HG03095 (cell line): ENCODE measurements around the gene ACAT2.
"Not testable (repeated sequence)": the region's sequence is repeated elsewhere in the genome, so short reads cannot be mapped to it uniquely, and the experiment has no call there.

Source experiments
- ATAC-seq: cut with Tn5 transposase; IDR thresholded peaks from one replicate; pipeline ENCODE4 v1.9.1; 2021; ENCODE audit warnings: moderate library complexity; ENCODE audit not compliant: unreplicated experiment

ACAT2 gene

GRCh38 chr6:159806021-159806458 is 44.2 kb downstream of the ACAT2 start:
- no peak for ATAC-seq

DNA sequence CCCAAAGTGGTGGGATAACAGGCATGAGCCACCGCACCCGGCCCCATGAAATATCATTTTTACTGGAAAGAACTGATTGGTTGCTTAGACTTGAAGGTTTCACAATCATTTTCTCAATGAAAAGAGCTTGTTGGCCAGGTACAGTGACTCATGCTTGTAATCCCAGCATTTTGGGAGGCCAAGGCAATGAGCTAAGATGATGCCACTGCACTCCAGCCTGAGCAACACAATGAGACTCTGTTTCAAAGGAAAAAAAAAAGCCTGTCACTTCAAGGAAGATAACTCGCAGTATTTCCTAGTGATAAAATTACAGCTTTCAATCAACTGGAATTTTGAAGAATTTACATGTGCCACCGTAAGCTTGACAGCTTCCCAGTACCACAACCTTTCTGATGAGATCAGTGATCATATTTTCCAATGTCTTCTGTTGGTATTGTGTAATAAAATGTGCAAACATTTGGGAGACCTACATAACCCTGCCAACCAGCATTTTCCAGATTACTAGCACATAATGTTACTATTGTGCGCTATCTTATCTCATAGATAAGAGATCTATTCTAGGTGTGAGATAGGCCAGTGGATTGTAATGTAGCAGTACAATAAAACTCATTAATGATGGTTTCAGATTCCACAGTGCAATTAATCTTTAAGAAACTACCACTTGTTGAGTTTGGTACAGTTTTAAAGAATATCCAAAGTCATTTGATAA is 45.5 kb downstream of the ACAT2 start:
- no peak for ATAC-seq

DNA sequence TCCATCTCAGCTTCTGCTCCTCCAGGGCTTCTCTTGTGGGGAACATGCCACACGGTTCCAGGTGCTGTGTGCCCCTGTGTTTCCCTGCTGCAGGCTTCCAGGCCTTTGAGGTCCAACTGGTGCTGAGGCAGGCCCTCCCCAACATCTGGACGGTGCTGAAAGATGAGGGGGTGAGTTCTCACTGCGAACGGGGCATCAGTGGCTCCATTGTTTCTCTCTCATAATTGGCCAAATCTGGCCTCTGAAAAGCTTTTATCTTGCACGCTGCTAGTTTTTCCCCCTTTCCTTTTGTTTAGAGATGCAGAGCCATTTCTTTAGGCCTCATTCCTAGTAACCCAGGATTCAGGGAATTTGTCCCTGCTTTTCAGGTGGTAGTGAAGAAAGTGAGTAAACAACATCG is 46.8 kb downstream of the ACAT2 start:
- ATAC-seq = no peak

DNA sequence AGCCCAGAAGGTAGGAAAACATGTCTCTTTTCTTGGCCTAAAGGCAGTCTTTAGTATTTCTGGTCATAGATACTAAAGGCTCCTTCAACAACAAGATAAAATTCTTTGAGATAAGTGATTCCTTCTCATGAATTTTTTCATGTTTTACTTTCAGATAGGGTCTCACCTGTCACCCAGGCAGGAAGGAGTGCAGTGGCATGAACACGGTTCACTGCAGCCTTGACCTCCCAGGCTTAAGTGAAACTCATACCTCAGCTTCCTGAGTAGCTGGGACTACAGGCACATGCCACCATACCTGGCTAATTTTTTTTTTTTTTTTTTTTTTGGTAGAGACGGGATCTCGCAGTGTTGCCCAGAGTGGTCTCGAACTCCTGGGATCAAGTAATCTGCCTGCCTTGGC is 47.3 kb downstream of the ACAT2 start:
- no peak for ATAC-seq

DNA sequence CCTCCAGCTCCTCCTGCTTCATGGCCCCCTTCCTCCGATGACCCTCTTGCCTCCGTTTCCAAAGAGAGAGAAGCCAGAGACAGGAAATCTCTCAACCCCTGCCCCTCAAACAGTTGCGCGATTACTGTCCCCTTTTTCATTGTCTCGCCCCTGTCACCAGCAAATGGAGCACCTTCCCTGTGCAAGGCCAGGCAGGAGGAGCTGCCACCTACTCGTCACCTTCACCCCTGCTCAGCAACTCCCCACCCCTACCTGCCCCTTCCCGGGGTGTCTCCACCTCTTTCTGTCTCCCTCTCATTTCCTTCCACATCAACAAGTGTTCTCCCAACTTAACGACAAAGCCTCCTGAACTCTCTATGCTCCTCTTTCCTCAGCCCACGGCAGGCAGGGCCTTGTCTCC is 51.9 kb downstream of the ACAT2 start:
- ATAC-seq = no peak

DNA sequence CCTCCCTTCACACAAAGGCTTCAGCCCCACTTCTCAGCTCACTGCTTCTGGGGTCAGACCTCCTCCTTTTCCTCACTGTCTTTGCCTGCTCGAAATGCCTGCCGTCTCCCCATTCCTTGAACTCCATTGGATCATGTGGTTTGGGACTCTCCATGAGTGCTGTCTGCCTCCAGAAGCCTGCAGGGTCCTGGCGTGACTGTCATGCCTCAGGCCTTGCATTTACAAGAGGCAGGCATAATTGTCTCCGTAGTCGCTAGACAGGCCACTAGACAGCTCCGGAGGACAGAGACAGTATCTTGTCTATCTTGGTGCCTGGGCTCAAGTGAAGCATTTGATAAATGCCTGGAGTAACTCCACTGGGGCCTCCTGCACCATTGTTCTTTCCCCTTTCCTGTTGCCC is 53.6 kb downstream of the ACAT2 start:
- ATAC-seq = no peak

DNA sequence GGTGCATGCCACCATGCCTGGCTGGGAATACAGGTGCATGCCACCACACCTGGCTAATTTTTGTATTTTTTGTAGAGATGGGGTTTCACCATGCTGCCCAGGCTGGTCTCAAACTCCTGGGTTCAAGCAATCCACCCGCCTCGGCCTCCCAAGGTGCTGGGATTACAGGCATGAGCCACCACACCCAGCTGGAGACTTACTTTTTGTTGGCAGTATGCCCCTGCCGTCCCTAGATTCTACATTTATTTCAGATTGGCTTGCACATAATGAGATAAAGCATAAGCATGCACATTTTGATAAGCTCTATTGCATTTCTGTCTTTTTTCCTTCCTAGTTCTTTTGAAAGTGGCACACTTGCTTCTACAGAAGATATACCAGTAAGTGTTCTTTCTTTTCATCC is 54.9 kb downstream of the ACAT2 start:
- ATAC-seq = not testable (repeated sequence)

DNA sequence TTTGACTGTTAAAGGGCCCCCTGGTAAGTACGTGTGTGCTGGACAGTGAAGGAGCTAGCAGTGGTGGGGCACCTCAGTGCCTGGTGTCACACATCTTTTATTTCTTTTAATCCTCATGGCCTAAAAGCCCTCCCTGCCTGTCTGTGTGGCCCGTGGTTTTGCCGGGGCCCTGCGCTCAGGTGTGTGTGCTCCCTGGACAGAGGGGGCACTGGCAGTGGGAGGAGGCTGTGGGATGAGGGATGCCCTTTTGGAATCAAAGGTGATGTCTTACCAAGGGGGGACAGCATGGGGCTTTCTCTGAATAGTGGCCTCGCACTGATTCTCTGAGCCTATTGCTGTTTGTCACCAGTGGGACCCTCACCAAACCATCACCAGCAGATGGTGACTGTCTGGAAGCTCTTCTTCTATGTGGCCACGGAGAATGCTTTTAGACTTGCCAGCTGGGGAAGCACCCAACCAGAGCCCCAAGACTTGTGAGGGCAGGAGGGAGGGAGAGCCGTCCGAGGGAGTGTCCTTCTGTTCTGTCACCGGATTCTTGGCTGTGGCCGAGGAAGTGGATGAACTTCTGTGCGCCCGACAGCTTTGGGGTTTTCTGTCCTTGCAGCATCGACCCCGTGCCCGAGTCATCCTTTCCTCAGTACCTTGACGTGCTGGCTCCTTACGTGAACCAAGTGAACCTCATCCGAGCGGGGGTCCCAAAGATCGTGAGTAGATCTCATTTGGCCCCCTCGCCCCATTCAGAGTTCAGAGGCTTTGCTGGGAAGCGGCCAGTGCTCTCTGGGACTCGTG is 56.3 kb downstream of the ACAT2 start:
- ATAC-seq = no peak

GRCh38 chr6:159819098-159819497 is 57.3 kb downstream of the ACAT2 start:
- no peak for ATAC-seq

DNA sequence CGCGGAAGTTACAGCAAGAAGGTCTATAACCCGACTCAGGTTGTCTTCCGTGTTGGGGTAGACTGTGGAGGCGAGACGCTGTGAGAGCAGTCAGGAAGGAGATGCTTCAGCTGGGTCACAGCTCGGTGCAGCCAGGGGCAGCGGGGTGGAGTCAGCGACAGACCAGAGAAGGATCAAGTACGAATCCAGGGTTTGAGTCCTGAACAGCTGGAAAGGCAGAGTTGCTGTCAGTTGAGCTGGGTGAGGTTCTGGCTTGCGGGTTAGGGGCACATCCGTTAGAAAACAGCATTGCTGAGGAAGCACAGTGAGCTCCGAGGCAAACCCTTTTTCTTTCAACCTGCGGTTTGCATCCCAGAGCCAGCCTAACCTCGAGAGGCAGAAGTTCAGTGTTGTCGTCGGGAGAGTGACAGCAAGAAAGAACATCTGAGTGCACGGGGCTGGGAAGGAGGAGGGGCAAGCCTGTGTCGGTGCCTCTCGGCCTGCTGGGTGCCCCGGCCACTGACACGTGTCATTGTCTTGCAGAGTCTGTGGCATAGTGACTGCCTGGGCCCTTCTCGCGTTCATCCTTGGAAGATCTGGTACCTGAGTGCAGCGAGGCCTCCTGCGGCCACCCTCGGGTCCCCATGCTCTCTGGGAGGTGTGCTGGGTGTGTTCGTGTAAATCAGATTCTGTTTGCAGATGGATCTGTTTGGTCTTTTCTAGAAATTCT is 58.2 kb downstream of the ACAT2 start:
- no peak for ATAC-seq

- ATAC-seq = no peak
Observed at GRCh38 chr6:159821122-159821521, 59.3 kb downstream of the ACAT2 start.

DNA sequence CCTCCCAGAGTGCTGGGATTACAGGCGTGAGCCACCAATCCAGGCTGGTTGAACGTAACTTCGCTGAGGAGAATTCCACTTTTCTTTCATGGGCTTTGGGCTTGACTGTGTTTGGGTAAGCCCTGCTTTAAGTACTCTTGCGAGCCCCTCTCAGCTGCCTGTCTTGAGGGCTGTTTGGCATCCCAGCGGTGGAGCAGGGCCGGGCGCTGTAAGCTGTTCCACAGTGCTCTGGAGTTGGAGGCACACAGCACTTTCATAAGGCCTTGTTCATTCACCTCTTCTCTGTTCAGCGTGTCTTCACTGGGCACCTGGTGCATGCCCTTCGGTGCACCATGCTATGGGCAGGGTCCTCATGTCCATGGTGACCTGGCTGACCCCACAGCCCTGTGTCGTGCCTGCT is 59.9 kb downstream of the ACAT2 start:
- no peak for ATAC-seq

- no peak for ATAC-seq
Observed at GRCh38 chr6:159823953-159824352, 62.1 kb downstream of the ACAT2 start.

GRCh38 chr6:159824690-159825089 is 62.8 kb downstream of the ACAT2 start:
- ATAC-seq = not testable (repeated sequence)

GRCh38 chr6:159826004-159826403 is 64.2 kb downstream of the ACAT2 start:
- ATAC-seq = no peak

DNA sequence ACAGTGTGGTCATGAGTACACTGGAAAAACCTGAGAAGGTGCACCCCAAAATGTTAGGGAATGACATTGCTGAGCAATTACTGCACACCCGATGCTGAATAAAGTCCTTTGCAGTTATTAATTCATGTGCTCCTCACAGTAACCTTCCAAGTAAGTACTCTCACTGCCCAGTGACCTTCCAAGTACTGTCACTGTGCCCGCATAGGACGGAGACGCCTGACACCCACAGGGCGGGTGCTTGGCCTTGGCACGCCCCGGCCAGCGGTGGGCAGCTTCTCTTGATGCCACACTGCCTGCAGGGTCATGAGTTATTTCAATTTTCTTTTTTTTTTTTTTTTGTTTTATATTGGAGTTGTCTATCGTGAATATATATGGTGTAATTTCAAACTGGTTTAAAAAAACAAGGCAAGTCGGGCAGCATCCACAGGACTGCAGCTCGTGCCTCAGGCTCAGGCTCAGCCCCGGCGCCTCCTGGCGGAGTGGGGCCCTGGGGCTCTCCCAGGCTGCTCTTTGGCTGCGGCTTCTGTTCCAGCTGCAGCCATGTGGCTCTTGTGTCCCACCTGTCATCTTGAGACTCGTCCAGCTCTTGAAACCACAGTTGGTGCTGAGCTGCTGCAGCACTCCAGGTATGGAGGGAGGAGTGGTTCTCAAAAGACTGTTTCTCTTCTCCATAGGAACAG is 65.3 kb downstream of the ACAT2 start:
- ATAC-seq = no peak

DNA sequence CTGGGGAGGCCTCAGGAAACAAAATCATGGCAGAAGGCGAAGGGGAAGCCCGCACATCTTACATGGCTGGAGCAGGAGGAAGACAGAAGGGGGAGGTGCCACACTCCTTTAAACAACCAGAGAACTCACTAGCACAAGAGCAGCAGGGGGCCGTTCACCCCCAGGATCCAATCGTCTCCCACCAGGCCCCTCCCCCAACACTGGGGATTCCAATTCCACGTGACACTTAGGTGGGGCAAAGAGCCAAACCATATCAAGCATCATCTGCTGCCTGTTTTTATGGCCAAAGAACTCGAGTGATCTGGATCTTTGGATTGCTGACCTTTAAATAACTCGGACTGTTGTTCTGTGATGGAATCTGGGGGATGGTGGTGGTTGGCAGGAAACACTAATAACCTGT is 66.2 kb downstream of the ACAT2 start:
- no peak for ATAC-seq
